ENCODE measurements around the gene TANC1.
A peak's percentile ranks its signal among the peaks of the same experiment; 100 is the strongest.

Gene TANC1

GRCh38 chr2:159151198-159152127 lies 183.0 kb downstream of the TANC1 start:
- H3K27ac ChIP-seq: peak overlapping the region; percentile 93
- no peak for DNase-seq (ENCODE audit: low read depth, low spot score)

- DNase-seq (ENCODE audit: low read depth, low spot score): no peak
- H3K27ac ChIP-seq: peak overlapping the region; percentile 93
Measured at GRCh38 chr2:159152128-159152778, 183.8 kb downstream of the TANC1 start.

- peak overlapping the region; percentile 93 for H3K27ac ChIP-seq
- DNase-seq (ENCODE audit: low read depth, low spot score): no peak
Measured at GRCh38 chr2:159153063-159153462, 184.6 kb downstream of the TANC1 start.

GRCh38 chr2:159153463-159153862 lies 185.0 kb downstream of the TANC1 start:
- peak; percentile 70 for DNase-seq (ENCODE audit: low read depth, low spot score)
- peak overlapping the region; percentile 93 for H3K27ac ChIP-seq

GRCh38 chr2:159153951-159154350 lies 185.5 kb downstream of the TANC1 start:
- peak overlapping the region; percentile 93 for H3K27ac ChIP-seq
- DNase-seq (ENCODE audit: low read depth, low spot score): no peak

- no peak for DNase-seq (ENCODE audit: low read depth, low spot score)
- peak overlapping the region; percentile 93 for H3K27ac ChIP-seq
Measured at GRCh38 chr2:159154366-159154765, 185.9 kb downstream of the TANC1 start.

- peak overlapping the region; percentile 93 for H3K27ac ChIP-seq
- peak; percentile 50 for DNase-seq (ENCODE audit: low read depth, low spot score)
Measured at GRCh38 chr2:159155320-159155719, 186.9 kb downstream of the TANC1 start.

- H3K27ac ChIP-seq: peak overlapping the region; percentile 93
- no peak for DNase-seq (ENCODE audit: low read depth, low spot score)
Measured at GRCh38 chr2:159155791-159156190, 187.4 kb downstream of the TANC1 start.

- H3K27ac ChIP-seq: peak overlapping the region; percentile 93
- DNase-seq (ENCODE audit: low read depth, low spot score): peak; percentile 57
Measured at GRCh38 chr2:159156834-159157233, 188.4 kb downstream of the TANC1 start.

GRCh38 chr2:159157361-159158209 lies 189.1 kb downstream of the TANC1 start:
- DNase-seq (ENCODE audit: low read depth, low spot score): peak; percentile 50
- peak overlapping the region; percentile 93 for H3K27ac ChIP-seq

GRCh38 chr2:159160412-159160811 lies 192.0 kb downstream of the TANC1 start:
- H3K27ac ChIP-seq: no peak overlapping the region
- no peak for DNase-seq (ENCODE audit: low read depth, low spot score)

- no peak overlapping the region for H3K27ac ChIP-seq
- no peak for DNase-seq (ENCODE audit: low read depth, low spot score)
Measured at GRCh38 chr2:159160954-159161353, 192.5 kb downstream of the TANC1 start.

GRCh38 chr2:159163930-159164329 lies 195.5 kb downstream of the TANC1 start:
- no peak for DNase-seq (ENCODE audit: low read depth, low spot score)
- H3K27ac ChIP-seq: no peak overlapping the region

GRCh38 chr2:159164457-159164911 lies 196.0 kb downstream of the TANC1 start:
- no peak for DNase-seq (ENCODE audit: low read depth, low spot score)
- H3K27ac ChIP-seq: no peak overlapping the region

GRCh38 chr2:159165048-159165447 lies 196.6 kb downstream of the TANC1 start:
- no peak overlapping the region for H3K27ac ChIP-seq
- no peak for DNase-seq (ENCODE audit: low read depth, low spot score)

GRCh38 chr2:159168707-159169106 lies 200.3 kb downstream of the TANC1 start:
- H3K27ac ChIP-seq: no peak overlapping the region
- no peak for DNase-seq (ENCODE audit: low read depth, low spot score)

- no peak overlapping the region for H3K27ac ChIP-seq
- no peak for DNase-seq (ENCODE audit: low read depth, low spot score)
Measured at GRCh38 chr2:159169187-159169586, 200.7 kb downstream of the TANC1 start.

- no peak overlapping the region for H3K27ac ChIP-seq
- no peak for DNase-seq (ENCODE audit: low read depth, low spot score)
Measured at GRCh38 chr2:159172403-159172802, 204.0 kb downstream of the TANC1 start.

GRCh38 chr2:159174759-159175158 lies 206.3 kb downstream of the TANC1 start:
- H3K27ac ChIP-seq: no peak overlapping the region
- DNase-seq (ENCODE audit: low read depth, low spot score): no peak

GRCh38 chr2:159175182-159175581 lies 206.7 kb downstream of the TANC1 start:
- H3K27ac ChIP-seq: no peak overlapping the region
- DNase-seq (ENCODE audit: low read depth, low spot score): no peak
